ENCODE data around the gene SDK1.

The SDK1 gene

GRCh38 chr7:3893789-3894153 is 592.7 kb downstream of the SDK1 start:
- no peak for DNase-seq

- no peak for DNase-seq
Measured at GRCh38 chr7:3895341-3896116, 594.5 kb downstream of the SDK1 start.

DNA sequence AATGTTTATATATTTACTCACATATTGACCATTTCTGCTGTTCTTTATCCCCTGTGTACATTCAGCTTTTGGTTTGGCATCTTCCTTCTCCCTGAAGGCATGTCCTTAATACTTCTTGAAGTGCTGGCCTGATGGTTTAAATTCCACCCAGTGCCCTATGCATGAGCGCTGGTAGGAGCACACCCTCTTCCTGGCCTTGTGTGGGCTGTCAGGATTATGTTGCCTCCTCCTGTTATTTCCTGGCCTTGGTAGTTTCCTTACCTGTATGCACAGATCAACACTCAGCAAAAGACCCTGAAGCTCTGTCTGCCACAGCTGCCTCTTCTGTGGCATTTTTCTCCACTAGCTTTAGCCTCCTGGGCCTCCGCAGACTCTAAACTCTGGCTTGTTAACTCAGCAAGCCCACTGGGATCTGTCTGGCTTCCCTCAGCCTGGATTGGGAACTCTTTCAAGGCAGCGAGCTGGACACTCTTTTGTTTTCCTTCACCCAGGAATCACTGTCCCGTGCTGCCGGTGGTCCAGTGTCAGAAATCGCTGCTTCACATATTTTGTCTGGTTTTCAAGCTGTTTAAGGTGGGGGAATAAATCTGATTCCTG is 595.2 kb downstream of the SDK1 start:
- no peak for DNase-seq

GRCh38 chr7:3897430-3898372 is 596.6 kb downstream of the SDK1 start:
- peak; percentile 42 for DNase-seq

- DNase-seq = no peak
Measured at GRCh38 chr7:3899559-3899991, 598.5 kb downstream of the SDK1 start.

DNA sequence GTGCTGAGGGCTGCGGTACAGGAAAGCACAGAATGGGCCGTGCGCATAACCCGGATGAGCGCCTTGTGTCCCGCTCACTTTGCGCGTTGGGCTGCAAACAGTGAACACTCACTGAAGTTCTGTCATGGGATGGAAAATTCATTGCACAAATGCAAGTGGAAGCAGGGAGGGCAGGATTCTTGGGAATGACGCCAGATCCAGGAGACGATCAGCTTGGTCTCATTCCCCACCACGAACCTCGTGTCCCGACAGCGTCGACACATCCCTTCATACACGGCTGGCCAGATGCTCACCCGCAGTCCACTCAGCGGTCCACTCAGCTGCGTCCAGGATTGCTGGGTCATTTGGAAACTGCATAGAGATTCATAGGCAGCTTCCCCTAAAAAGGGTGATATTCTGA is 607.1 kb downstream of the SDK1 start:
- DNase-seq = no peak

DNA sequence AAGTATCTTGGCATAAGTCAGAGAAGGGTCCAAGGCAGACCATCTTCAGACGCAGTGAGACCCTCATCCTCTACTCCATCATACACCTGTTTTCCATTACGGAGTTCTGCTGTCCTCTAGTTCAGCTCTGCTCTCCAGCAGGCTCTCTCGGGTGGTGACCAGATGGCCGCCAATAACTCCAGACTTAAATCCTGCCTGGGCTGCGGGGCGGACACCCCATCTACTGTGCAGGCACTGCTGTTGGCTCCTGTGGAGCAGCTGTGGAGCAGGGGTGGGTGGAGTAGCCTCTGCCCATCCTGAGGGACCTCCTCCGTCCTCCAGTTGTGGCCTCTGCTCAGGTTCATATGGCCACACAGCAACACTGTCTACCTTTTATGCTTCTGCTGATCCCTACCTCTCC is 608.1 kb downstream of the SDK1 start:
- no peak for DNase-seq

DNA sequence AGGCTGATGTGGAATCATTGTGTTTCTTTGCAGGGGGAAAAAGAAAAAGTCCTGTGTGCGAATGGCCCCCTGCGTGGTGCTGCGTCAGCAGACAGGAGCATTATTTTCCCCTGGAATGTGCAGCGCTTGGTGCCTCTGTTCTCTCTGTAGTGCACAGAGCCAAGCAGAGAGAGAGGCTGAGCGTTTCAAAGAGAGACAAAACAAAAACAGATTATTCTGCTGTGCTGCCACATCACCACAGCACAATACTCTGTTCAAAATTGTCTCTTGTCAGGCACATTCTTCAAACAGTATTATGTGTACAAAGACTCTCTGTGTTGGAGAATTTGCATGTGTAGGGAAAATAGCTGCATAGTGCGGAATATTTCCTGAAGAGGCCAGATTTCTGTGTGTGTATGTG is 609.0 kb downstream of the SDK1 start:
- no peak for DNase-seq

- DNase-seq = no peak
Measured at GRCh38 chr7:3911685-3912084, 610.6 kb downstream of the SDK1 start.

DNA sequence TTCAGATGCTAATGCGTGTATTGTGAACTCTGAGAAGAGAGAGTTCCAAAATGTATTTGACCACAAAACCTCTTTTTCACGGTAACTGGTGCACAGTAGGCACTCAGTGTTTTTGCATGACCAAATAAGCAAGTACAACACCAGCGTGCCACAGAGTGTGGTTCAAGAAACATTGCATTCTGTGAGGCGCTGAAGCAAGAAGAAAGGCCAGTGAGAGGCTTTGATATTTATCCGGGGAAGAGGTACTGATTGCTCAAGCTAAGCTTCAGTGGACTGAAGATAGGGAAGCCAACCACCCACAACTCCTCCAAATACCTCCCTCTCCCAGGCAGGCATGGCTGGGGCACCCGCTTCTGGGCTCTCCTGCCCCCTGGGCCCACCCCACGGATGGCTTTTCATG is 611.2 kb downstream of the SDK1 start:
- no peak for DNase-seq

GRCh38 chr7:3914051-3914775 is 613.2 kb downstream of the SDK1 start:
- no peak for DNase-seq

DNA sequence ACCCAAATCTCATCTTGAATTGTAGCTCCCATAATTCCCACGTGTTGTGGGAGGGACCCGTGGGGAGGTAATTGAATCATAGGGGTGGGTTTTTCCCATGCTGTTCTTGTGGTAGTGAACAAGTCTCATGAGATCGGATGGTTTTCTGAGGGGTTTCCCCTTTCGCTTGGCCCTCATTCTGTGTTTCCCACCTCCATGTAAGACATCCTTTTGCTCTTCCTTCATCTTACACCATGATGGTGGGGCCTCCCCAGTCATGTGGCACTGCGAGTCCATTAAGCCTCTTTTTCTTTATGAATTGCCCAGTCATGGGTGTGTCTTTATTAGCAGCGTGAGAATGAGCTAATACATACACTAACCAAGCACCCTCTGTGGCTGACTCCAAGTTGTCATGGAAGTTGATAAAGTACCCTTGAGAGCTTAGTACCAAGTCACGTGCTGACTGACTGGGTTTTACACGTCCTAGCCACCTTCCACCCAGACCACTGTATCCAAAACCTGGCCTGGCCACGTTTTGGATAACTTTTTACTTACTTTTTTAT is 614.4 kb downstream of the SDK1 start:
- DNase-seq = no peak

DNA sequence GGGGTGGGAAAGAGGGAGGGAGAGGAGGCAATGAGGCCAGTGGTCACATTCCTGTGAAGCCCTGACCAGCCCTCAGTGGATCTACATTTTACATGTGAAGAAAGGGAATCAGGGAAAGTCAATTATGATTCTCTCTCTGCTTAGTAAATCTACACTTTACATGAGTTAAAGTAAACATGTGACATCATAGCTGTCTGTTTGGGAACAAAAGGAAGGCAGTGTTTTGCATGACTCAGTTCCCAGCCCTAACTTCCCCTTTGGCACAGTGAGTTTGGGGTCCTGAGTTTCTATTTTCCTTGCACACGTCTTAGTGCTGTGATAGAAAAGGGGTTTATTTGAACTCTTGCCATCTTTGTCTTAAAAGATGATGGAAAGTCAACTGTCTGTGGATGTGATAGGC is 615.1 kb downstream of the SDK1 start:
- peak; percentile 45 for DNase-seq

DNA sequence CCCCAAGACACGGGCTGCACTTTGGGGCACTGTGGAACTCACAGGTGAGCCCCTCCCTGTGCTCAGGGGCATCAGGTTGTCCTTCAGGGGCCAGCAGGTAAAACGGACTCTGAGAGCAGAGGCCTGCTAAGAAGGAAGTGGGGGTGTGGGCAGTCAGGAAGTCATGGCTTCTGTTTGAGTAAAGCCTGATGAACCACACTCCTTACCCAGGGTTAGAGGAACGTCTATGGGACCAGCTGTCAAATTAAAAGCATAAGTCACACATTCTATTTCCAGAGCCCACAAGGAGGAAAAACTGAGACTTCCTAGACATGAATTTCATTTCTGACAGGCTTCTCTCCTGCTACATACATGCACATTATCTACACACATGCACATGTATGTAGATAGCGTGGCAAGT is 616.4 kb downstream of the SDK1 start:
- DNase-seq = no peak

DNA sequence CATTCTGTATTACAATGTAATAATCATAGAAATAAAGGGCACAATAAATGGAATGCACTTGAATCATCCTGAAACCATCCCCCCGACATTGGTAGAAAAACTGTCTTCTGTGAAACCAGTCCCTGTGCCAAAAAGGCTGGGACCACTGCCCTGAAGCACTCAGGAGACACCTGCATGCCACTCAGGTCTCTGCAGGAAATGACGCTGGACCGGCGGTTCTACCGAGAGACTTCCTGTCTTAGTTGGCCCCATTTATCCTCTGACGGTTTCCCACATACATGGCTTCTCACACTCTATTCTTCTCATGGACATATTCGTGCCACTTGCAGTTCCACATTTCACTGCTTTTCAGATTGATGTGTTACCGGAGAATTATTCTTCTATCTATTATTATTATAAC is 617.5 kb downstream of the SDK1 start:
- DNase-seq = no peak

DNA sequence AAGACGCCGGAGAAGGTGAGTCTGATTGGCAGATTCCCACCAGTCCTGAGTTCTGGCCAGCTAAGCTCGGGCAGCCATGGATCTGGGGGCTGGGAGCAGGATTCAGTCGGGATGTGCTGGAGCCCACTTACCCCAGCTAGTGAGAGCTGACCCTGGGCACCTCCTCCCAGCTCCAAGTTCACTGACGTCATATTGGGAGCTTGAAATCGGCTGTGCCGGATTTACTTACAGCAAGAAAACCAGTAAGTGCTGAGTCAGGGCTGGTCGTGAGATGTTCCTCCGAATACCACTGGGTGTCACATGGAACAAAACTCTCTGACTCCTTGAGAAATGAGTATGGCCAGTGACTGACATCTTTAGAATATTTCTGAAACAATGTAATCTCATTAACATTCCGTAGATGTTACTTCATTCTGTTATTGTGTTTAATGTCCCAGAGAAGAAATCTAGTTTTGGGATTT is 621.2 kb downstream of the SDK1 start:
- peak; percentile 4 for DNase-seq

DNA sequence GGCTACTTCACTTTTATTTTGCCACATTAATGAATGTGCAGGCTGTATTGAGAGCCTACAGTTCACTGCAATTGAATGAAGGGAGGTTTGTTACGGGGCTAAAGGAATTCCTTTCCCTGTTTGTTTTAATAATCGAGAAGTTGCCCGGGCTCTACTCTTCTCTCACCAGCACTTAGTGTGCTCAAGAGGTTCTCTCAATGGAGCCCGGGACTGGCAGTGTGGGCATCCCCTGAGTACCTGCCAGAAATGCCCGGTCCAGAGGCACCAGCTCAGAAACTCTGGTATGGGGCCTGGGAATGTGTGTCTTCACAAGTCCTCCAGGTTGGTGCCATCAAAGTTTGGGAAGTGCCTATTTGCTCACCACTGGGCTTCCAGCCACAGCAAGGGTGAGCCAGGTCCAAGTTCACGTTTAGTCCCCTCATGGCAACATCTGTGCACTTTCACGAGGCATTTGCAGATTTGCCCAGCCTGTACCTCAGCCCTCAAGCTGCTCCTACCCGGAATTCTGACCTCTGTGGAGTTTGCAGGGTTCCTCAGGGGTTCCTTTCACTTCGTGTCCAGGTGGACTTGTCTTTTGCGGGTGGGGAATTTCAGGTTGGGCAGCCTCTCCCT is 622.4 kb downstream of the SDK1 start:
- no peak for DNase-seq

GRCh38 chr7:3924277-3924676 is 623.2 kb downstream of the SDK1 start:
- DNase-seq = no peak

- DNase-seq = no peak
Measured at GRCh38 chr7:3927446-3928110, 626.5 kb downstream of the SDK1 start.

GRCh38 chr7:3928727-3929515 is 627.9 kb downstream of the SDK1 start:
- DNase-seq = no peak

DNA sequence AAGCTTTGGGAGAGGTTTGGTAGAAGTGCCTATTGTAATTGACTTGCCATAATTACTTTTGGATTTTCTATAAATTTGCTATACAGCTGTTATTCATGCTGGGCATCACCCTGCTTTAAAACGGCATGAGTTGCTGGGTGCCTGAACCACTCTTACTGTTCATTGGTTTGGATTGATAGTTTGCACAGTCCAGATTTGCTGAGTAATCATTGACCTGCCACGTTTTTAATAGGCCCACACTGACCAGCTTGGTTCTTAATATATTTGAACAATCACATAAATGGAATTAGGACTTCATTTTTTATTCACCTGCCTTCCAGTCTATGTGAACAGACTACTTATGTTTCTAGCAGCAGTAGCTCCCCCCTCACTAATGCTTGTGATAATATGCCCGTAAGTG is 630.8 kb downstream of the SDK1 start:
- no peak for DNase-seq

Data from NCI-H345 (cell line).